ENCODE data around the gene HSD17B3. TPM values are rescaled to one million over a fixed set of nuclear protein-coding genes. Genes with fewer than 3 reads are reported as not detected.

The HSD17B3 gene
- total RNA-seq, 4 donors from 2014 or later = 1.6 to 14.5 (median 2.0) TPM; not detected in 1

DNA sequence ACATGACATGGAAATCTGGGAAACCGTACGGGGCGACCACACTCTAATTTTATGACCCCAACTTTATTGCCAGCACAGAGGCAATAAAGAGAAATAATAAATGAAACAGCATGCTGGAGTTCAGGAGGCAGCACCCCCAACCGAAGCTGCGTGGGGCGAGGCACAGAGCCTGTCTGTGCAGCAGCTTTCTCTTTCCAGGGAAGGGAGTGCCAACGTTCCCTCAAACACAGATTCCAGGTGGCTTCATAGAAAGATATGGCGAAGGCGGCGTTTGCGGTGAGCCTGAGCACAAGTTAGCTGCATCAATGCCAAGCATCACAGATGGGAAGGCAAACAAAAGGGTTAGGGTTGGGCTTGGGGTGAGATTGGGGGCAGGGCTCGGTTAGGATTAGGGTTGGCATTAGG lies 114.8 kb downstream of the HSD17B3 start:
- no peaks in the 10 kb centered on the region for H3K36me3 ChIP-seq
- peak overlapping the region in 3 of 4 donors; percentile 51 to 73 (median 70) for H3K27ac ChIP-seq
- H3K27me3 ChIP-seq = no peaks in the 10 kb centered on the region
- H3K4me3 ChIP-seq = no peak overlapping the region
- peaks cover 0 to 7% (median 0%) of the 10 kb centered on the region in 4 donors for H3K9me3 ChIP-seq
- peak in 2 of 3 donors; percentile 77 to 78 for DNase-seq
- no peak for TF ChIP-seq POLR2A (IDR thresholded peaks at IDR 0.05)
- H3K4me1 ChIP-seq = peaks cover 0 to 12% (median 0%) of the 10 kb centered on the region in 4 donors

- TF ChIP-seq CTCF (IDR thresholded peaks at IDR 0.05) (no peak), POLR2A (IDR thresholded peaks at IDR 0.05) (peak in 1 of 2 donors; percentile 32)
- peaks cover 0 to 12% (median 0%) of the 10 kb centered on the region in 4 donors for H3K4me1 ChIP-seq
- DNase-seq = peak in 2 of 3 donors; percentile 51 to 77
- H3K27ac ChIP-seq = peak overlapping the region in 3 of 4 donors; percentile 51 to 73 (median 70)
- H3K36me3 ChIP-seq = no peaks in the 10 kb centered on the region
- H3K9me3 ChIP-seq = peaks cover 0 to 7% (median 0%) of the 10 kb centered on the region in 4 donors
- H3K27me3 ChIP-seq = no peaks in the 10 kb centered on the region
- no peak overlapping the region for H3K4me3 ChIP-seq
These were observed 115.4 kb downstream of the HSD17B3 start for GRCh38 chr9:96186591-96187011.

GRCh38 chr9:96185518-96186156 lies 116.3 kb downstream of the HSD17B3 start:
- H3K36me3 ChIP-seq = no peaks in the 10 kb centered on the region
- TF ChIP-seq POLR2A (IDR thresholded peaks at IDR 0.05) (no peak), CTCF (IDR thresholded peaks at IDR 0.05) (no peak)
- H3K4me1 ChIP-seq = peaks cover 0 to 12% (median 0%) of the 10 kb centered on the region in 4 donors
- DNase-seq = no peak
- H3K27ac ChIP-seq = peak overlapping the region in 2 of 4 donors; percentile 70 to 73
- H3K4me3 ChIP-seq = no peak overlapping the region
- H3K9me3 ChIP-seq = peaks cover 0 to 7% (median 0%) of the 10 kb centered on the region in 4 donors
- H3K27me3 ChIP-seq = no peaks in the 10 kb centered on the region

Small RNA genes lying within 50 kb of the gene (small RNA-seq; reads per million reads assigned to genes)
- gene RNU6-1160P = 0 reads per million in 2 donors

Other genes with a start within 250 kb of the HSD17B3 start
- gene SLC35D2, start 81.5 kb upstream of the HSD17B3 start, total RNA-seq = 100 to 1,000 TPM in 1 of 4 donors, 10 to 100 TPM in 3; 38.8 to 140 (median 84.9) TPM
- gene ZNF367, start 116.2 kb upstream of the HSD17B3 start, total RNA-seq = 1 to 10 TPM; 1.5 to 7.4 (median 3.4) TPM
- 10 to 100 TPM in 1 of 4 donors, 1 to 10 TPM in 3; 3.2 to 19.8 (median 5.1) TPM for gene HABP4, start 148.0 kb upstream of the HSD17B3 start, total RNA-seq

Data from Peyer's patch (tissue), 4 donors.